Large intestine (tissue), 3 donors: ENCODE data around the gene MYO18B. TPM values are rescaled to one million over a fixed set of nuclear protein-coding genes. Genes with fewer than 3 reads are reported as not detected.

ENCODE experiments used
- DNase-seq, 2 donors: peaks; one replicate each; pipeline versions ENCODE4 v3.0.0 to v3.0.0-alpha.2; 2013
- H3K27ac ChIP-seq: one replicate; pipeline ENCODE4 v1.5.1; 2013; ENCODE audit warnings: low read length
- H3K27me3 ChIP-seq: 2 replicates; pipeline ENCODE4 v1.6.1; 2013; ENCODE audit warnings: low read length; ENCODE audit not compliant: control insufficient read depth, insufficient read depth
- H3K36me3 ChIP-seq: 2 replicates; pipeline ENCODE4 v1.6.1; 2013; ENCODE audit warnings: low read length; ENCODE audit not compliant: control insufficient read depth, insufficient read depth
- H3K4me1 ChIP-seq: one replicate; pipeline ENCODE4 v1.6.1; 2013; ENCODE audit warnings: low read length; ENCODE audit not compliant: control insufficient read depth, insufficient read depth
- H3K4me3 ChIP-seq: one replicate; pipeline ENCODE4 v1.5.1; 2013; ENCODE audit warnings: low read length
- H3K9me3 ChIP-seq: one replicate; pipeline ENCODE4 v1.6.1; 2013; ENCODE audit warnings: mild to moderate bottlenecking, low read depth, low read length, moderate library complexity; ENCODE audit not compliant: control insufficient read depth
- WGBS: methylation state at CpG from one replicate; pipeline ENCODE4 v1.1.5; 2013; ENCODE audit warnings: low lambda C conversion rate; ENCODE audit not compliant: insufficient coverage; 5-methylcytosine and 5-hydroxymethylcytosine counted together
- polyA plus RNA-seq: library from polyadenylated mRNA; unstranded; fragments of 120-200 nt; gene quantifications from one replicate; pipeline ENCODE4 v1.2.1, GENCODE V29; 2013

The MYO18B gene
- polyA plus RNA-seq, 1 donor, result 0.24 TPM

GRCh38 chr22:25760848-25761595 is 19.0 kb downstream of the MYO18B start:
- no peaks in the 10 kb centered on the region for H3K36me3 ChIP-seq
- H3K4me1 ChIP-seq, result no peaks in the 10 kb centered on the region
- DNase-seq, result no peak
- no CpG with 5 or more reads among the region's 15 CpGs for WGBS
- no peak overlapping the region for H3K4me3 ChIP-seq
- H3K27me3 ChIP-seq, result no peaks in the 10 kb centered on the region
- no peaks in the 10 kb centered on the region for H3K9me3 ChIP-seq
- H3K27ac ChIP-seq, result no peak overlapping the region

GRCh38 chr22:25762147-25762546 is 20.2 kb downstream of the MYO18B start:
- no peaks in the 10 kb centered on the region for H3K36me3 ChIP-seq
- H3K4me1 ChIP-seq, result no peaks in the 10 kb centered on the region
- H3K9me3 ChIP-seq, result peaks cover 10% of the 10 kb centered on the region
- H3K27ac ChIP-seq, result no peak overlapping the region
- no CpG with 5 or more reads among the region's 5 CpGs for WGBS
- DNase-seq, result peak; percentile 33 to 42
- no peak overlapping the region for H3K4me3 ChIP-seq
- no peaks in the 10 kb centered on the region for H3K27me3 ChIP-seq

- H3K4me1 ChIP-seq, result no peaks in the 10 kb centered on the region
- peaks cover 10% of the 10 kb centered on the region for H3K9me3 ChIP-seq
- H3K36me3 ChIP-seq, result no peaks in the 10 kb centered on the region
- no peak overlapping the region for H3K27ac ChIP-seq
- H3K27me3 ChIP-seq, result no peaks in the 10 kb centered on the region
- 100% methylated on average over 1 of the region's 7 CpGs for WGBS
- DNase-seq, result no peak
- no peak overlapping the region for H3K4me3 ChIP-seq
These were observed 21.3 kb downstream of the MYO18B start for GRCh38 chr22:25763239-25763777.

GRCh38 chr22:25764270-25765015 is 22.5 kb downstream of the MYO18B start:
- no peaks in the 10 kb centered on the region for H3K36me3 ChIP-seq
- no CpG with 5 or more reads among the region's 8 CpGs for WGBS
- H3K9me3 ChIP-seq, result peaks cover 10% of the 10 kb centered on the region

GRCh38 chr22:25765016-25765367 is 23.0 kb downstream of the MYO18B start:
- 100% methylated on average over 1 of the region's 2 CpGs for WGBS
- peaks cover 10% of the 10 kb centered on the region for H3K9me3 ChIP-seq
- H3K36me3 ChIP-seq, result no peaks in the 10 kb centered on the region
- H3K27ac ChIP-seq, result no peak overlapping the region
- no peaks in the 10 kb centered on the region for H3K27me3 ChIP-seq
- no peaks in the 10 kb centered on the region for H3K4me1 ChIP-seq
- H3K4me3 ChIP-seq, result no peak overlapping the region
- DNase-seq, result no peak

More at GRCh38 chr22:25764270-25765015, 22.5 kb downstream of the MYO18B start:
- H3K27me3 ChIP-seq, result no peaks in the 10 kb centered on the region
- DNase-seq, result no peak
- H3K4me1 ChIP-seq, result no peaks in the 10 kb centered on the region
- H3K4me3 ChIP-seq, result no peak overlapping the region
- no peak overlapping the region for H3K27ac ChIP-seq

- DNase-seq, result no peak
- Histone ChIP-seq H3K9me3 (peaks cover 10% of the 10 kb centered on the region), H3K4me1 (no peaks in the 10 kb centered on the region), H3K27ac (no peak overlapping the region), H3K27me3 (no peaks in the 10 kb centered on the region), H3K4me3 (no peak overlapping the region), H3K36me3 (no peaks in the 10 kb centered on the region)
- no CpG with 5 or more reads among the region's 4 CpGs for WGBS
These were observed 23.8 kb downstream of the MYO18B start for GRCh38 chr22:25765801-25766200.

- DNase-seq, result no peak
- Histone ChIP-seq H3K27me3 (no peaks in the 10 kb centered on the region), H3K4me3 (no peak overlapping the region), H3K9me3 (peaks cover 10% of the 10 kb centered on the region), H3K4me1 (no peaks in the 10 kb centered on the region), H3K27ac (no peak overlapping the region), H3K36me3 (no peaks in the 10 kb centered on the region)
- no CpG with 5 or more reads among the region's 3 CpGs for WGBS
These were observed 24.4 kb downstream of the MYO18B start for GRCh38 chr22:25766418-25766817.

- no peak for DNase-seq
- no peaks in the 10 kb centered on the region for H3K4me1 ChIP-seq
- H3K27me3 ChIP-seq, result peaks cover under 1% of the 10 kb centered on the region
- H3K36me3 ChIP-seq, result no peaks in the 10 kb centered on the region
- no peak overlapping the region for H3K4me3 ChIP-seq
- peaks cover 10% of the 10 kb centered on the region for H3K9me3 ChIP-seq
- WGBS, result no CpG with 5 or more reads among the region's 4 CpGs
- H3K27ac ChIP-seq, result no peak overlapping the region
These were observed 28.3 kb downstream of the MYO18B start for GRCh38 chr22:25770333-25770732.

- H3K27ac ChIP-seq, result no peak overlapping the region
- WGBS, result 100% methylated on average over 2 of the region's 9 CpGs
- DNase-seq, result no peak
- H3K27me3 ChIP-seq, result peaks cover 3% of the 10 kb centered on the region
- H3K36me3 ChIP-seq, result no peaks in the 10 kb centered on the region
- H3K4me3 ChIP-seq, result no peak overlapping the region
- no peaks in the 10 kb centered on the region for H3K4me1 ChIP-seq
- no peaks in the 10 kb centered on the region for H3K9me3 ChIP-seq
These were observed 30.3 kb downstream of the MYO18B start for GRCh38 chr22:25772288-25772687.

GRCh38 chr22:25774575-25775026 is 32.6 kb downstream of the MYO18B start:
- peaks cover 5% of the 10 kb centered on the region for H3K27me3 ChIP-seq
- no peaks in the 10 kb centered on the region for H3K9me3 ChIP-seq
- H3K36me3 ChIP-seq, result no peaks in the 10 kb centered on the region
- no peak for DNase-seq
- H3K4me3 ChIP-seq, result no peak overlapping the region
- WGBS, result no CpG with 5 or more reads among the region's 12 CpGs
- H3K4me1 ChIP-seq, result no peaks in the 10 kb centered on the region
- H3K27ac ChIP-seq, result no peak overlapping the region
